UCSD-AML1 (cell line): ENCODE measurements around the gene C19orf47.
A peak's percentile ranks its signal among the peaks of the same experiment; 100 is the strongest.

Experiments used
- DNase-seq: peaks from one replicate; lab custom pipeline; 2025; ENCODE audit not compliant: unreplicated experiment; lab: John Stamatoyannopoulos, UW

The C19orf47 gene

GRCh38 chr19:40320558-40320935, 27.6 kb downstream of the C19orf47 start:
- no peak for DNase-seq

- no peak for DNase-seq
Measured at GRCh38 chr19:40317338-40317737, 30.9 kb downstream of the C19orf47 start.

GRCh38 chr19:40315812-40316470, 32.3 kb downstream of the C19orf47 start:
- no peak for DNase-seq

GRCh38 chr19:40314656-40315055, 33.5 kb downstream of the C19orf47 start:
- DNase-seq: no peak

GRCh38 chr19:40313229-40313983, 34.8 kb downstream of the C19orf47 start:
- DNase-seq: no peak

- no peak for DNase-seq
Measured at GRCh38 chr19:40312533-40312932, 35.7 kb downstream of the C19orf47 start.

GRCh38 chr19:40309666-40310065, 38.5 kb downstream of the C19orf47 start:
- DNase-seq: no peak

GRCh38 chr19:40305403-40305802, 42.8 kb downstream of the C19orf47 start:
- peak; percentile 59 for DNase-seq

GRCh38 chr19:40304306-40304705, 43.9 kb downstream of the C19orf47 start:
- DNase-seq: no peak

- DNase-seq: no peak
Measured at GRCh38 chr19:40303765-40304164, 44.4 kb downstream of the C19orf47 start.

- no peak for DNase-seq
Measured at GRCh38 chr19:40302224-40303011, 45.8 kb downstream of the C19orf47 start.

GRCh38 chr19:40300668-40301067, 47.5 kb downstream of the C19orf47 start:
- no peak for DNase-seq

GRCh38 chr19:40298026-40298425, 50.2 kb downstream of the C19orf47 start:
- no peak for DNase-seq

GRCh38 chr19:40294560-40294959, 53.6 kb downstream of the C19orf47 start:
- no peak for DNase-seq

GRCh38 chr19:40286971-40287421, 61.2 kb downstream of the C19orf47 start:
- no peak for DNase-seq

- no peak for DNase-seq
Measured at GRCh38 chr19:40286235-40286970, 61.8 kb downstream of the C19orf47 start.

GRCh38 chr19:40285353-40286234, 62.6 kb downstream of the C19orf47 start:
- peak; percentile 99 for DNase-seq

GRCh38 chr19:40284501-40285352, 63.5 kb downstream of the C19orf47 start, which contains the start of gene AKT2:
Gene AKT2, minus strand, starts transcription at chr19:40285345. Its CDS starts 20,078 bp downstream, at chr19:40265267.
- DNase-seq: peak; percentile 85

- no peak for DNase-seq
Measured at GRCh38 chr19:40284251-40284500, 64.0 kb downstream of the C19orf47 start.
